ENCODE data around the gene SH3GLB2. TPM values are rescaled to one million over a fixed set of nuclear protein-coding genes. Genes with fewer than 3 reads are reported as not detected.

Gene SH3GLB2
- total RNA-seq, 6 experiments from 2014 or later = 38.1 to 56.1 (median 42.7) TPM

DNA sequence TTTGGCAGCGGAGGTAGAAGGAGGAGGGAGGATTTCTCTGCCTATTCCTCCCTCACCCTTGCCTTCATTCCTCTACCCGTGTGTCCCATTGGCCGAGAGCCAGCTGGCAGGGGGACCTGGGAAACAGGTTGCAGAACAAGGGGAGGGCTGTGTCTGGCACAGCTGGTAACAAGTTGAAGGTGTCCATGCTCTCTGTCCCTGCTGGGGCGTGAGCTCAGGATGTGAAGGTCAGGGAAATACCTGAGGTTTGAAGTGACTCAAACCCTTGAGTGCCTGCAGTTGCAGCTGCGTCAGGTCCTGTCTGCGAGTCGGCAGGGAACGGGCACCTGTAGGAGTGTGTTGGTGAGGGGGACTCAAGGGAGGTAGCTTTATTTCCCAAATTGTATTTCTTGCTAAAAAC, 24.5 kb upstream of the SH3GLB2 start:
- 0 out of 2 replicates have a peak, but pooled peaks cover 5% of the 10 kb centered on the region for H3K4me1 Mint-ChIP-seq (ENCODE audit: low read depth)
- H3K4me3 Mint-ChIP-seq = no peak overlapping the region
- no peaks in the 10 kb centered on the region for H3K27me3 Mint-ChIP-seq (ENCODE audit: insufficient read depth)
- no peak for DNase-seq
- H3K9me3 Mint-ChIP-seq = no peaks in the 10 kb centered on the region
- peaks cover 7% of the 10 kb centered on the region for H3K36me3 Mint-ChIP-seq (ENCODE audit: low read depth)
- no peak overlapping the region for H3K27ac Mint-ChIP-seq
- TF ChIP-seq CTCF (IDR thresholded peaks at IDR 0.05) = no peak

- H3K9me3 Mint-ChIP-seq = no peaks in the 10 kb centered on the region
- no peak for TF ChIP-seq CTCF (IDR thresholded peaks at IDR 0.05)
- no peaks in the 10 kb centered on the region for H3K27me3 Mint-ChIP-seq (ENCODE audit: insufficient read depth)
- H3K36me3 Mint-ChIP-seq (ENCODE audit: low read depth) = peaks cover 9% of the 10 kb centered on the region; the same call in 1 of the 2 replicates
- H3K27ac Mint-ChIP-seq = no peak overlapping the region
- H3K4me1 Mint-ChIP-seq (ENCODE audit: low read depth) = peaks cover 15% of the 10 kb centered on the region
- no peak for DNase-seq
- H3K4me3 Mint-ChIP-seq = no peak overlapping the region
These were observed 13.9 kb upstream of the SH3GLB2 start for GRCh38 chr9:129042016-129042415.

GRCh38 chr9:129040113-129040643, 12.0 kb upstream of the SH3GLB2 start:
- Mint-ChIP-seq H3K9me3 (no peaks in the 10 kb centered on the region), H3K36me3 (ENCODE audit: low read depth) (peaks cover 9% of the 10 kb centered on the region; the same call in 1 of the 2 replicates), H3K27me3 (ENCODE audit: insufficient read depth) (no peaks in the 10 kb centered on the region), H3K27ac (no peak overlapping the region), H3K4me1 (ENCODE audit: low read depth) (peaks cover 24% of the 10 kb centered on the region), H3K4me3 (no peak overlapping the region; the same call in 1 of the 2 replicates)
- TF ChIP-seq CTCF (IDR thresholded peaks at IDR 0.05) = no peak
- no peak for DNase-seq

DNA sequence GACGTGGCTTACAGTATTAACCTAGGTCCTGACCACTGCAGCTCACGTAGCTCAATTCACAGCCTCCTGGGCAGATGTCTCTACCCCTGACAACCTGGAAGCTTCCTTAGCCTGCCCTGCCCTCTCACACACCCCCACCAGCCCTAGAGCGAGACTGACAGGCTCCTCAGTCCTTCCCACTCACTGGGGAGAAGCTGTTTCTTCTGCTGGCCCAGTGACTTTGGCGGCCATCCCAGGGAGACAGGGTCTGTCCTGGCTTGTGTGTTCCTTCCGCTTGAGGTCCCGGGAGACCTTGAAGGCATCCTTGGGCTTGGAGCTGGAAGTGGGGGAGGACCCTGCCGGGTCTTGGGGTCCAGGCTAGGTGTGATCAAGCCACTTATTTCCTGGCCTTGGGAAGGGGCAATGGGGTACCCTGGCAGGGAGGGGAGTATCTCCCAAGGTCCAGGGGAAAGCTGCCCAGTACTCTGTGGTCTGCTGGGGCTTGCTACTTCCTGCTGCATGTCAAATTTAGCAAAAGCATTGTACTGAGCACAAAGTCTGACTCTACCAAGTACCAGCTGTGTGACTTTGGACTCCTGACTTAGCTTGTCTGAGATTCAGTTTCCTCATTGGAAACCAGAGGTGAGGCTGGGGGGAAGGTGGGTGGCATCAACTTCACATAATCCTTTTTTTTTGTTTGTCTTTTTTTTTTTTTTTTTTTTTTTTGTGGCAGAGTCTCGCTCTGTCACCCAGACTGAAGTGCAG, 10.2 kb upstream of the SH3GLB2 start:
- no peak for TF ChIP-seq CTCF (IDR thresholded peaks at IDR 0.05)
- Mint-ChIP-seq H3K4me3 (peak overlapping the region; percentile 96), H3K27me3 (ENCODE audit: insufficient read depth) (no peaks in the 10 kb centered on the region), H3K36me3 (ENCODE audit: low read depth) (peaks cover 5% of the 10 kb centered on the region; the same call in 1 of the 2 replicates), H3K4me1 (ENCODE audit: low read depth) (peaks cover 24% of the 10 kb centered on the region), H3K9me3 (no peaks in the 10 kb centered on the region), H3K27ac (peak overlapping the region; percentile 79; the same call in 1 of the 2 replicates)
- no peak for DNase-seq

GRCh38 chr9:129037767-129038098, 9.6 kb upstream of the SH3GLB2 start:
- peak overlapping the region; percentile 96 for H3K4me3 Mint-ChIP-seq
- peaks cover 5% of the 10 kb centered on the region; the same call in 1 of the 2 replicates for H3K36me3 Mint-ChIP-seq (ENCODE audit: low read depth)
- no peak for TF ChIP-seq CTCF (IDR thresholded peaks at IDR 0.05)
- peak overlapping the region; percentile 79 for H3K27ac Mint-ChIP-seq
- no peaks in the 10 kb centered on the region for H3K9me3 Mint-ChIP-seq
- DNase-seq = no peak
- no peaks in the 10 kb centered on the region for H3K27me3 Mint-ChIP-seq (ENCODE audit: insufficient read depth)
- peaks cover 24% of the 10 kb centered on the region for H3K4me1 Mint-ChIP-seq (ENCODE audit: low read depth)

Data from HFFc6 (cell line).